Left ventricle myocardium inferior (tissue), 1 donor: ENCODE results near the gene AQP12A. TPM values are rescaled to one million over a fixed set of nuclear protein-coding genes. Genes with fewer than 3 reads are reported as not detected.

Experiments
- DNase-seq: peaks from one replicate; pipeline ENCODE4 v3.0.0-alpha.2; 2020
- H3K27ac ChIP-seq: fragments of 200-600 bp; replicated peaks from 2 replicates; pipeline ENCODE4 v1.8.0; 2021
- H3K27me3 ChIP-seq: fragments of 200-600 bp; 2 replicates; pipeline ENCODE4 v1.8.0; 2021; ENCODE audit warnings: low read depth
- H3K36me3 ChIP-seq: fragments of 200-600 bp; 2 replicates; pipeline ENCODE4 v1.8.0; 2021
- H3K4me1 ChIP-seq: fragments of 200-600 bp; 2 replicates; pipeline ENCODE4 v1.8.0; 2021
- H3K4me3 ChIP-seq: fragments of 200-600 bp; 2 replicates; pipeline ENCODE4 v1.8.0; 2021; ENCODE audit warnings: mild to moderate bottlenecking, moderate library complexity
- H3K9me3 ChIP-seq: fragments of 200-600 bp; replicated peaks from 2 replicates; pipeline ENCODE4 v1.8.0; 2021
- CTCF ChIP-seq: fragments of 200-600 bp; IDR thresholded peaks from 2 replicates; pipeline ENCODE4 v1.8.0; 2021; ENCODE audit warnings: antibody characterized with exemption, mild to moderate bottlenecking, borderline replicate concordance
- intact Hi-C: fragments of 100-400 bp; cut with micrococcal nuclease; formaldehyde crosslinking; loops from one replicate; pipeline ENCODE4 v1.11.0; 2022
- total RNA-seq: library from RNA; stranded (reverse); fragmentation: NEBNext Ultra II Directional; extraction: Animal tissue kit (Norgen Biotek cat#: 25700); gene quantifications from one replicate; pipeline ENCODE4 v1.2.1, GENCODE V29; 2021
- donor health status: DM: no; HTN: yes; CAD: no; lungs with severe emphysema.

AQP12A gene
- total RNA-seq, 1 donor from 2014 or later, result not detected

- no peak overlapping the region for H3K27ac ChIP-seq
- H3K4me1 ChIP-seq, result no peaks in the 10 kb centered on the region
- H3K27me3 ChIP-seq, result peaks cover 27% of the 10 kb centered on the region
- no peaks in the 10 kb centered on the region for H3K9me3 ChIP-seq
- no peak for TF ChIP-seq CTCF
- no peak overlapping the region for H3K4me3 ChIP-seq
- H3K36me3 ChIP-seq, result no peaks in the 10 kb centered on the region
- intact Hi-C loops, result no loop called here
- no peak for DNase-seq
Observed at GRCh38 chr2:240685771-240686371, 5.8 kb upstream of the AQP12A start.

- Histone ChIP-seq H3K9me3 (no peaks in the 10 kb centered on the region), H3K4me1 (no peaks in the 10 kb centered on the region), H3K4me3 (no peak overlapping the region), H3K36me3 (no peaks in the 10 kb centered on the region), H3K27ac (no peak overlapping the region), H3K27me3 (peaks cover 27% of the 10 kb centered on the region)
- intact Hi-C loops, result no loop called here
- no peak for DNase-seq
- no peak for TF ChIP-seq CTCF
Observed at GRCh38 chr2:240686460-240686859, 5.2 kb upstream of the AQP12A start.

GRCh38 chr2:240687045-240687740 is 4.5 kb upstream of the AQP12A start:
- no peaks in the 10 kb centered on the region for H3K36me3 ChIP-seq
- H3K4me3 ChIP-seq, result no peak overlapping the region
- no peak overlapping the region for H3K27ac ChIP-seq
- H3K9me3 ChIP-seq, result no peaks in the 10 kb centered on the region
- no peaks in the 10 kb centered on the region for H3K4me1 ChIP-seq
- H3K27me3 ChIP-seq, result peaks cover 27% of the 10 kb centered on the region
- intact Hi-C loops, result no loop called here
- DNase-seq, result no peak
- no peak for TF ChIP-seq CTCF

- Histone ChIP-seq H3K9me3 (no peaks in the 10 kb centered on the region), H3K4me1 (no peaks in the 10 kb centered on the region), H3K36me3 (no peaks in the 10 kb centered on the region), H3K27ac (no peak overlapping the region), H3K27me3 (peaks cover 27% of the 10 kb centered on the region), H3K4me3 (no peak overlapping the region)
- DNase-seq, result no peak
- TF ChIP-seq CTCF, result no peak
- intact Hi-C loops, result no loop called here
Observed at GRCh38 chr2:240687741-240688552, 3.7 kb upstream of the AQP12A start.

- intact Hi-C loops, result no loop called here
- no peak for TF ChIP-seq CTCF
- Histone ChIP-seq H3K36me3 (no peaks in the 10 kb centered on the region), H3K27ac (no peak overlapping the region), H3K27me3 (peaks cover 27% of the 10 kb centered on the region), H3K4me3 (no peak overlapping the region), H3K9me3 (no peaks in the 10 kb centered on the region), H3K4me1 (no peaks in the 10 kb centered on the region)
- DNase-seq, result no peak
Observed at GRCh38 chr2:240688553-240688919, 3.1 kb upstream of the AQP12A start.
